Measurements from ENCODE around the gene ZP2.

GRCh38 chr16:21167360-21167759, 44.0 kb downstream of the ZP2 start:
- TF ChIP-seq POLR2A (IDR thresholded peaks at IDR 0.05; ENCODE audit: low read depth, low read length) (no peak), POLR2AphosphoS5 (IDR thresholded peaks at IDR 0.05; ENCODE audit: low read depth, low read length) (no peak)

Data from GM12892 (cell line).